H1 (cell line): ENCODE measurements around the gene VAV2. TPM values are rescaled to one million over a fixed set of nuclear protein-coding genes. Genes with fewer than 3 reads are reported as not detected.

Experiments used
- CTCF ChIA-PET: fragments of 300-600 bp; sonication (Branson Sonifier 250); formaldehyde crosslinking; loops from one replicate; lab custom pipeline; 2021; ENCODE audit not compliant: partially characterized antibody; lab: Charles Lee
- POLR2A ChIA-PET: fragments of 300-600 bp; sonication (Branson Sonifier 250); formaldehyde crosslinking; loops from one replicate; lab custom pipeline; 2021; ENCODE audit warnings: inconsistent platforms; ENCODE audit not compliant: partially characterized antibody; lab: Charles Lee
- DNase-seq, 2 experiments: peaks; one replicate each; pipeline versions ENCODE4 v3.0.0 to v3.0.0-alpha.2; 2010 to 2022; ENCODE audit warnings: low spot score in 2 of 2, low read depth in 1 of 2, mixed read lengths in 1 of 2
- FAIRE-seq: peaks from 2 replicates; lab custom pipeline; 2011; peaks lifted over from hg19 to GRCh38; lab: Jason Lieb, UNC
- H2AFZ ChIP-seq: 2 replicates; pipeline ENCODE4 v1.8.1; 2012; ENCODE audit warnings: low read length, inconsistent platforms
- H2AK5ac ChIP-seq: 2 replicates; pipeline ENCODE4 v1.6.1; 2013; ENCODE audit warnings: low read depth, low read length
- H2BK120ac ChIP-seq: replicated peaks from 2 replicates; pipeline ENCODE3; 2013; ENCODE audit warnings: low read depth, low read length, inconsistent platforms
- H2BK12ac ChIP-seq: 2 replicates; pipeline ENCODE4 v1.6.1; 2013; ENCODE audit warnings: low read depth, low read length
- H2BK15ac ChIP-seq: 2 replicates; pipeline ENCODE4 v1.6.1; 2013; ENCODE audit warnings: low read length
- H2BK20ac ChIP-seq: 2 replicates; pipeline ENCODE4 v1.6.1; 2013; ENCODE audit warnings: low read length
- H2BK5ac ChIP-seq: 2 replicates; pipeline ENCODE4 v1.6.1; 2013; ENCODE audit warnings: low read depth, low read length
- H3K14ac ChIP-seq: 2 replicates; pipeline ENCODE4 v1.6.1; 2013; ENCODE audit warnings: inconsistent platforms; ENCODE audit not compliant: insufficient read length
- H3K18ac ChIP-seq: 2 replicates; pipeline ENCODE4 v1.6.1; 2013; ENCODE audit warnings: low read length; ENCODE audit errors: extremely low read depth
- H3K23ac ChIP-seq: 2 replicates; pipeline ENCODE4 v1.6.1; 2013; ENCODE audit warnings: inconsistent platforms; ENCODE audit not compliant: insufficient read length
- H3K23me2 ChIP-seq: 2 replicates; pipeline ENCODE4 v1.6.1; 2013; ENCODE audit warnings: low read depth, low read length
- H3K27ac ChIP-seq: 2 replicates; pipeline ENCODE4 v1.6.1; 2011; ENCODE audit warnings: low read depth, low read length, inconsistent platforms
- H3K27me3 ChIP-seq, 4 experiments: replicated peaks in 1 of 4; 1 replicate in 1 of 4; 2 replicates in 3 of 4; pipeline versions ENCODE4 v1.6.1 to v1.8.1; 2011 to 2013; ENCODE audit warnings: low read length in 3 of 4, mild to moderate bottlenecking in 3 of 4, inconsistent platforms in 2 of 4, mixed read lengths in 2 of 4, moderate library complexity in 1 of 4; ENCODE audit not compliant: control insufficient read depth in 3 of 4, insufficient read depth in 3 of 4; ENCODE audit errors: extremely low read depth in 1 of 4
- H3K36me3 ChIP-seq, 4 experiments: 2 replicates each; pipeline versions ENCODE4 v1.6.1 to v1.8.1; 2011 to 2013; ENCODE audit warnings: mild to moderate bottlenecking in 4 of 4, low read length in 3 of 4, moderate library complexity in 2 of 4, control low read depth in 1 of 4, inconsistent platforms in 1 of 4; ENCODE audit not compliant: insufficient read depth in 4 of 4, control insufficient read depth in 2 of 4
- H3K4ac ChIP-seq: replicated peaks from 2 replicates; pipeline ENCODE3; 2013; ENCODE audit warnings: low read length, low read depth, mixed read lengths, inconsistent platforms; ENCODE audit not compliant: insufficient read length
- H3K4me1 ChIP-seq, 4 experiments: replicated peaks in 1 of 4; 1 replicate in 1 of 4; 2 replicates in 3 of 4; pipeline versions ENCODE4 v1.6.1 to v1.8.1; 2011 to 2013; ENCODE audit warnings: low read length in 3 of 4, inconsistent platforms in 2 of 4, mixed read lengths in 1 of 4; ENCODE audit not compliant: insufficient read depth in 4 of 4, control insufficient read depth in 3 of 4
- H3K4me2 ChIP-seq, 2 experiments: 2 replicates each; pipeline versions ENCODE4 v1.6.1 to v1.8.1; 2011 to 2013; ENCODE audit warnings: low read depth in 2 of 2, low read length in 2 of 2, control low read depth in 1 of 2, inconsistent platforms in 1 of 2, mild to moderate bottlenecking in 1 of 2; ENCODE audit not compliant: insufficient read depth in 1 of 2
- H3K4me3 ChIP-seq, 4 experiments: fragments of 200-600, 300-600 bp in 1 of 4; sonication (generic), shearing (Covaris generic), sonication (Bioruptor Twin) in 1 of 4; 2 replicates each; pipeline versions ENCODE4 v1.5.1 to v1.8.1; 2011 to 2016; ENCODE audit warnings: low read length in 4 of 4, low read depth in 3 of 4, control low read depth in 2 of 4, inconsistent platforms in 2 of 4, mild to moderate bottlenecking in 2 of 4, mixed read lengths in 1 of 4, moderate library complexity in 1 of 4; ENCODE audit not compliant: insufficient read depth in 2 of 4; ENCODE audit errors: extremely low read depth in 1 of 4
- H3K56ac ChIP-seq: replicated peaks from 2 replicates; pipeline ENCODE3; 2013; ENCODE audit warnings: low read depth, mild to moderate bottlenecking, mixed read lengths, low read length, inconsistent platforms; ENCODE audit not compliant: insufficient read length
- H3K79me1 ChIP-seq: 2 replicates; pipeline ENCODE4 v1.6.1; 2013; ENCODE audit warnings: low read depth, low read length, control low read depth
- H3K79me2 ChIP-seq, 2 experiments: 2 replicates each; pipeline versions ENCODE4 v1.6.1 to v1.8.1; 2012 to 2013; ENCODE audit warnings: low read length in 2 of 2, mild to moderate bottlenecking in 2 of 2, inconsistent platforms in 1 of 2; ENCODE audit not compliant: insufficient read depth in 2 of 2, control insufficient read depth in 1 of 2
- H3K9ac ChIP-seq, 4 experiments: replicated peaks in 1 of 4; 1 replicate in 1 of 4; 2 replicates in 3 of 4; pipeline versions ENCODE4 v1.6.1 to v1.8.1; 2011 to 2013; ENCODE audit warnings: low read depth in 3 of 4, low read length in 3 of 4, control low read depth in 2 of 4, mild to moderate bottlenecking in 2 of 4, moderate library complexity in 2 of 4, inconsistent platforms in 1 of 4; ENCODE audit errors: extremely low read depth in 1 of 4
- H3K9me3 ChIP-seq, 2 experiments: 2 replicates each; pipeline versions ENCODE4 v1.6.1 to v1.8.1; 2012 to 2013; ENCODE audit warnings: mild to moderate bottlenecking in 2 of 2, moderate library complexity in 2 of 2, control low read depth in 1 of 2, inconsistent platforms in 1 of 2, low read depth in 1 of 2, low read length in 1 of 2, mixed read lengths in 1 of 2; ENCODE audit not compliant: insufficient read depth in 2 of 2
- H4K20me1 ChIP-seq, 2 experiments: replicated peaks in 1 of 2; 2 replicates each; pipeline versions ENCODE3 to v1.8.1; 2011 to 2013; ENCODE audit warnings: inconsistent platforms in 2 of 2, low read length in 2 of 2, mild to moderate bottlenecking in 1 of 2; ENCODE audit not compliant: insufficient read depth in 2 of 2, control insufficient read depth in 1 of 2
- H4K5ac ChIP-seq: 2 replicates; pipeline ENCODE4 v1.6.1; 2013; ENCODE audit warnings: low read length, low read depth, mixed read lengths, inconsistent platforms; ENCODE audit not compliant: insufficient read length
- H4K8ac ChIP-seq: 2 replicates; pipeline ENCODE4 v1.8.0; 2013; ENCODE audit warnings: mild to moderate bottlenecking, moderate library complexity, low read length, inconsistent platforms; ENCODE audit not compliant: insufficient read depth; ENCODE audit errors: extremely low read depth
- H4K91ac ChIP-seq: replicated peaks from 2 replicates; pipeline ENCODE3; 2013; ENCODE audit warnings: low read length, mixed read lengths, inconsistent platforms; ENCODE audit not compliant: insufficient read length
- ASH2L ChIP-seq: fragments of 200-600, 300-600 bp; sonication (generic); IDR thresholded peaks from one replicate; pipeline ENCODE4 v1.7.1; 2017; ENCODE audit warnings: low read length
- ATF3 ChIP-seq: IDR thresholded peaks from 2 replicates; pipeline ENCODE4 v1.6.1; 2011; ENCODE audit warnings: low read depth, mild to moderate bottlenecking, low read length; ENCODE audit not compliant: insufficient read depth
- CTCF ChIP-seq, 3 experiments: IDR thresholded peaks; 1 replicate in 2 of 3; 2 replicates in 1 of 3; pipeline versions ENCODE4 v1.5.1 to v1.6.1; 2011; ENCODE audit warnings: low read length in 3 of 3, mild to moderate bottlenecking in 3 of 3, inconsistent platforms in 2 of 3, low read depth in 1 of 3, moderate library complexity in 1 of 3; ENCODE audit not compliant: insufficient read depth in 1 of 3; ENCODE audit errors: control extremely low read depth in 1 of 3
- EGR1 ChIP-seq: IDR thresholded peaks from 2 replicates; pipeline ENCODE4 v1.6.1; 2011; ENCODE audit warnings: low read depth, low read length, borderline replicate concordance
- GABPA ChIP-seq: IDR thresholded peaks from 2 replicates; pipeline ENCODE4 v1.6.1; 2011; ENCODE audit warnings: mild to moderate bottlenecking, low read length, moderate library complexity, borderline replicate concordance; ENCODE audit not compliant: insufficient read depth
- NANOG ChIP-seq: IDR thresholded peaks from 2 replicates; pipeline ENCODE4 v1.6.1; 2011; ENCODE audit warnings: low read length, low read depth, mild to moderate bottlenecking, inconsistent platforms; ENCODE audit not compliant: insufficient read depth, poor library complexity, severe bottlenecking
- RAD21 ChIP-seq, 2 experiments: IDR thresholded peaks in 1 of 2; conservative IDR thresholded peaks in 1 of 2; 2 replicates each; pipeline ENCODE4 v1.6.1; 2011; ENCODE audit warnings: low read depth in 2 of 2, low read length in 2 of 2, improper control_type of control experiment in 1 of 2, inconsistent platforms in 1 of 2, mild to moderate bottlenecking in 1 of 2, moderate library complexity in 1 of 2
- WGBS, 2 experiments: shearing (Covaris generic) in 1 of 2; methylation state at CpG; one replicate each; pipeline versions ENCODE4 v1.1.6 to v1.1.7; 2013 to 2015; ENCODE audit warnings: low lambda C conversion rate in 2 of 2, mixed read lengths in 2 of 2, inconsistent platforms in 1 of 2, low coverage in 1 of 2, missing lambda C conversion rate in 1 of 2; ENCODE audit not compliant: insufficient replicate concordance in 2 of 2, insufficient coverage in 1 of 2, insufficient read length in 1 of 2; ENCODE audit errors: extremely low coverage in 1 of 2, missing lambda C conversion rate in 1 of 2; 5-methylcytosine and 5-hydroxymethylcytosine counted together
- polyA plus RNA-seq, 7 experiments: library from polyadenylated mRNA; depleted of rRNA in 3 of 7; stranded (reverse) in 5 of 7; unstranded in 2 of 7; fragments of >200 nt in 5 of 7; fragments of 200-250 nt in 2 of 7; gene quantifications; 1 replicate in 5 of 7; 2 replicates in 1 of 7; 4 replicates in 1 of 7; pipeline versions ENCODE4 v1.2.1 to v1.2.3, GENCODE V29; 2011 to 2013; ENCODE audit warnings: missing spikeins in 2 of 7, mixed read lengths in 2 of 7
- total RNA-seq: library from RNA; stranded (reverse); fragmentation: NEBNext Ultra II Directional; extraction: Animal tissue kit (Norgen Biotek cat#: 25700); gene quantifications from 2 replicates; pipeline ENCODE4 v1.2.1, GENCODE V29; 2021

The VAV2 gene
- total and polyA plus RNA-seq, 2 of the 8 experiments (the other 6 are each of a cell fraction or from before 2014, with no cell fraction given), result 13.6 to 37.6 TPM

GRCh38 chr9:133792721-133793470 is 199.2 kb downstream of the VAV2 start:
- Histone ChIP-seq H3K4me1 (peaks cover 0 to 9% (median 3%) of the 10 kb centered on the region in 4 experiments; a peak in 6 of 7 replicates), H3K27me3 (no peaks in the 10 kb centered on the region), H3K56ac (peak overlapping the region; percentile 19), H2BK15ac (no peak overlapping the region), H3K79me2 (no peaks in the 10 kb centered on the region), H2BK120ac (no peak overlapping the region), H3K27ac (no peak overlapping the region), H4K20me1 (peaks cover 0 to 11% of the 10 kb centered on the region in 2 experiments), H3K9me3 (no peaks in the 10 kb centered on the region), H4K5ac (no peak overlapping the region), H3K36me3 (peaks cover 0 to 5% (median 0%) of the 10 kb centered on the region in 4 experiments; a peak in 4 of 8 replicates), H3K14ac (no peak overlapping the region), H3K4me2 (no peak overlapping the region), H3K18ac (no peak overlapping the region), H3K4ac (no peak overlapping the region), H2BK20ac (no peak overlapping the region), H3K4me3 (no peak overlapping the region), H2BK12ac (no peak overlapping the region), H3K23ac (no peak overlapping the region), H4K91ac (no peak overlapping the region), H2BK5ac (no peak overlapping the region), H2AK5ac (no peak overlapping the region), H3K23me2 (peaks cover 3% of the 10 kb centered on the region; the same call in 1 of the 2 replicates), H3K9ac (no peak overlapping the region), H3K79me1 (no peaks in the 10 kb centered on the region; the same call in 1 of the 2 replicates), H2AFZ (no peak overlapping the region), H4K8ac (no peak overlapping the region)
- FAIRE-seq, result no peak
- WGBS, 2 experiments, result 70% methylated on average over 21 of the region's 22 CpGs; no CpG with 5 or more reads in 1 of the 2 experiments
- ChIA-PET CTCF (interaction anchor here (0.6 to 5.7 kb wide), 30 partner anchors 7 to 450 kb away, joined by 3 to 42 read pairs (median 4); no protein-coding TSS in a partner anchor), POLR2A (no interaction called here)
- DNase-seq, result peak in 1 of 2 experiments; percentile 90
- TF ChIP-seq RAD21 (IDR thresholded peaks at IDR 0.05 in 1 of 2, conservative IDR thresholded peaks at IDR 0.05 in 1 of 2; ENCODE audit: low read depth in 2 of 2, low read length in 2 of 2) (peak; percentile 88 to 91), EGR1 (peak; percentile 61; the same call in 1 of the 2 replicates), ATF3 (0 out of 2 replicates have a peak, but pooled peaks have one; percentile 44), ASH2L (no peak), CTCF (IDR thresholded peaks at IDR 0.05; ENCODE audit: control extremely low read depth in 1 of 3, insufficient read depth in 1 of 3, low read depth in 1 of 3, low read length in 3 of 3) (peak in 2 of 3 experiments; percentile 90 to 92; a peak in 3 of 4 replicates), NANOG (no peak), GABPA (peak; percentile 52; the same call in 1 of the 2 replicates)
